MG63 (cell line): Measurements from ENCODE around the gene TBL2. TPM values are rescaled to one million over a fixed set of nuclear protein-coding genes. Genes with fewer than 3 reads are reported as not detected.
A peak's percentile ranks its signal among the peaks of the same experiment; 100 is the strongest.
"Not testable (repeated sequence)": the region's sequence is repeated elsewhere in the genome, so short reads cannot be mapped to it uniquely, and the experiment has no call there.

ENCODE experiments used
- DNase-seq: peaks from one replicate; pipeline ENCODE4 v3.0.0-alpha.2; 2020
- H3K27me3 ChIP-seq: fragments of 250-450 bp; sonication (Bioruptor Pico); 2 replicates; pipeline ENCODE4 v1.5.1; 2020; ENCODE audit warnings: mild to moderate bottlenecking, moderate library complexity
- H3K36me3 ChIP-seq: fragments of 250-450 bp; sonication (Bioruptor Pico); 2 replicates; pipeline ENCODE4 v1.5.1; 2020; ENCODE audit warnings: mild to moderate bottlenecking, moderate library complexity
- H3K4me3 ChIP-seq: fragments of 250-450 bp; sonication (Bioruptor Pico); 2 replicates; pipeline ENCODE4 v1.5.1; 2020; ENCODE audit warnings: mild to moderate bottlenecking, moderate library complexity
- H3K9me3 ChIP-seq: fragments of 250-450 bp; sonication (Bioruptor Pico); 2 replicates; pipeline ENCODE4 v1.5.1; 2020; ENCODE audit warnings: mild to moderate bottlenecking, moderate library complexity
- total RNA-seq: library from RNA; depleted of rRNA; stranded (reverse); fragments of >200 nt; shearing (Covaris generic); gene quantifications from 2 replicates; pipeline ENCODE4 v1.2.3, GENCODE V29; 2014; ENCODE audit warnings: low replicate concordance

TBL2 gene
- total RNA-seq, 1 experiment from 2014 or later: 68.6 TPM

GRCh38 chr7:73557397-73558257, 20.8 kb downstream of the TBL2 start, which contains the start of gene BCL7B:
TSS of gene BCL7B (minus strand) at chr7:73557690. CDS start at chr7:73557578, 112 bp downstream.
- Histone ChIP-seq H3K9me3 (no peaks in the 10 kb centered on the region), H3K27me3 (no peaks in the 10 kb centered on the region), H3K4me3 (peak within 1 kb of the TSS; percentile 70), H3K36me3 (peaks cover 2% of the 10 kb centered on the region; the same call in 1 of the 2 replicates)
- DNase-seq: peak; percentile 56

DNA sequence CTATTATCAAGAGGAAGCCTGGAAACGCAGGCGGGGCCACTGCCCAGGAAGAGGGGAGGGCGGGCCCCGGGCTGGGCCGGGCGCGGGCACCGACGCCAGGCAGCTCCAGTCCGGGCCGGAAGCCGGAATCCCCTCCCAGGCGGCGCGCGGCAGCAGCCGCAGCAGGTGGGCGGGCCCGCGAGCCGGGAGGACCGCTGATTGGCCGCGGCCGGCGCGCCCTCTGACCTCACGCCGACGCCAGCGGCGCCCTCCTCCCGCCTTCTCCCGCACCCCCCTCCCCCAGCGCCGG, 21.3 kb downstream of the TBL2 start:
- Histone ChIP-seq H3K9me3 (no peaks in the 10 kb centered on the region), H3K27me3 (no peaks in the 10 kb centered on the region), H3K36me3 (peaks cover 4% of the 10 kb centered on the region; the same call in 1 of the 2 replicates), H3K4me3 (peak overlapping the region; percentile 70)
- DNase-seq: peak; percentile 92

DNA sequence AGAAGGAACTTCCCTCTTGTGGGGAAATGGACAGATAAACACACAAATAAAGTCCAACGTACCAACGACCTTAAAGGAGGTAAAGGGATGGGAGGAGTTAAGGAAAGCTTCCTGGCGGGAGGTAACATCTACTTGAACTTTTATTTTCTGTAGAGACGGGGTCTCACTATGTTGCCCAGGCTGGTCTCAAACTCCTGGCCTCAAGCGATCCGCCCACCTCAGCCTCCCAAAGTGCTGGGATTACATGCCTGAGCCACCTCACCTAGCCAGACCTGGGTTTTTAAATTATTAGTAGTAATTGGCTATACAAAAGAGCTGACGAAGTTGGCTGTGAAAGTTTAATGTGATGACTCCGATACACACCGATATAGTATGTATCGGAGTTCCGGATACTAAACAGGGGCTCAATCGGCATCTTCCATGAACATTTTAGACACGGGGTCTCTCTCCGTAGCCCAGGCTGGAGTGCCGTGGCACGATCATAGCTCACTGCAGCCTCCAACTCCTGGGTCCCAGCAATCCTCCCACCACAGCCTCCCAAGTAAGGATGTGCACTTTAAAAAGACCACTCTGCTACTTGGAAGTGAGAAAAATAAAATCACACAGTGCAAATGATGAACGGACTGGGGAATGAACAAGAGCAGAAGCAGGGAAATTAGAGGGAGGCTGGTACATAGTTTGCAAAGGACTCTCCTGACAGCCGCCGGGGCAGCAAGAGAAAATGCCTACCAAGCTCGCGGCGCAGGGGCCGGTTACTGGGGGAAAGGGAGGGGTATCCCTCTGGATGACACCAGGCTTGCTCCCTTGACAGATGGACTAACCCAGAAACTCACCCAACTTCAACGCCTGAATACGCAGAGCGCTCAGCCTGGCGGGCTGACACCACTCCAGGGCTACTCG, 21.9 kb downstream of the TBL2 start:
- Histone ChIP-seq H3K27me3 (no peaks in the 10 kb centered on the region), H3K36me3 (peaks cover 6% of the 10 kb centered on the region; the same call in 1 of the 2 replicates), H3K4me3 (peak overlapping the region; percentile 70), H3K9me3 (no peaks in the 10 kb centered on the region)
- DNase-seq: no peak

DNA sequence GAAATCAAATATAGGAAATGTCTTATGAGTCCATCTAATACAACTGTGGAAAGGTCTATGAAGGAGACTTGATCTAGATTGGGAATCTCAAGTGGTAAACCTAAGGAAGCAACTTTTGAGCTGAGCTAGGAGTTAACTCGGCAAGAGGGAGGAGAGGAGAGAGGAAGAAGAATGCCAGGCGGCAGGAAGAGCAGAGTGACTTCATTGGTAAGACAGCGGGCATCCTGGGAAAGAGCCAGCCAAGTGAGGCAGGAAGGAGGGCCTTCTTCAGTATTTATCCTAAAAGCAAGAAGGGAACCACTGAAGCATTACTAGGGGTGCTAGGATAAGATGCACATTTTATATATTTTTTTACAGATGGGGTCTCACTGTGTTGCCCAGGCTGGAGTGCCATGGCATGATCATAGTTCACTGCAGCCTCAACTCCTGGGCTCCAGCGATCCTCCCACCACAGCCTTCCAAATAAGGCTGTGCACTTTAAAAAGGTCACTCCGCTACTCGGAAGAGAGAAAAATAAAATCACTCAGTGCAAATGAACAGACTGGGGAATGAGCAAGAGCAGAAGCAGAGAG, 22.9 kb downstream of the TBL2 start:
- Histone ChIP-seq H3K27me3 (no peaks in the 10 kb centered on the region), H3K36me3 (peaks cover 13% of the 10 kb centered on the region), H3K9me3 (no peaks in the 10 kb centered on the region), H3K4me3 (peak overlapping the region; percentile 70; the same call in 1 of the 2 replicates)
- DNase-seq: peak; percentile 46

DNA sequence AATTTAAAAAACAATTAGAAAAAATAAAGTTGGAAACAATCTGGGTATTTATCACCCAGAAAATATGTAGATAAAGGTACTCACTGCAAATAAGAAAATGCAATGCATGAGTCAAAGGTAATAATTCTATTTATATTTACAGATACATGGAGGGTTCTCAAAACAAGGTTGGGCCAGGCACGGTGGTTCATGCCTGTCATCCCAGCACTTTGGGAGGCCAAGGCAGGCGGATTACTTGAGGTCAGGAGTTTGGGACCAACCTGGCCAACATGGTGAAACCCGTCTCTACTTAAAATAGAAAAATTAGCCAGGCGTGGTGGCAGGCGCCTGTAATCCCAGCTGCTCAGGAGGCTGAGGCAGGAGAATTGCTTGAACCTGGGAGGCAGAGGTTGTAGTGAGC, 28.3 kb downstream of the TBL2 start:
- not testable (repeated sequence) for H3K27me3 ChIP-seq, H3K9me3 ChIP-seq, H3K4me3 ChIP-seq, DNase-seq
- peaks cover 22% of the 10 kb centered on the region for H3K36me3 ChIP-seq

DNA sequence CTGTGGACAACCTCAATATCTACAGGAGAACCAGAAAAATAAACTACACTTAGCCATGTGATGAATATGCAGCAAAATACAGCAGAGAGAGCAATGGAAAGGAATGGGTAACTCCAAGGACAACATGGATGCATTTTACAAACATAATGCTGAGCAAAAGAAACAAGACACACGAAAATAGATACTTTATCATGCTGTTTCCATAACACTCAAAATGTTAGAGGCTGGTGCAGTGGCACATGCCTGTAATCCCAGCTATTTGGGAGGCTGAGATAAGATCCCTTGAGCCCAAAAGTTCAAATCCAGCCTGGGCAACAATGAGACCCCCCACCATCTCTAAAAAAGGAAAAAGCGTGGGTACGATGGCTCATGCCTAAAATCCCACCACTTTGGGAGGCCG, 29.2 kb downstream of the TBL2 start:
- DNase-seq: no peak
- H3K4me3 ChIP-seq: no peak overlapping the region
- H3K9me3 ChIP-seq: no peaks in the 10 kb centered on the region
- H3K36me3 ChIP-seq: peaks cover 20% of the 10 kb centered on the region
- no peaks in the 10 kb centered on the region for H3K27me3 ChIP-seq

DNA sequence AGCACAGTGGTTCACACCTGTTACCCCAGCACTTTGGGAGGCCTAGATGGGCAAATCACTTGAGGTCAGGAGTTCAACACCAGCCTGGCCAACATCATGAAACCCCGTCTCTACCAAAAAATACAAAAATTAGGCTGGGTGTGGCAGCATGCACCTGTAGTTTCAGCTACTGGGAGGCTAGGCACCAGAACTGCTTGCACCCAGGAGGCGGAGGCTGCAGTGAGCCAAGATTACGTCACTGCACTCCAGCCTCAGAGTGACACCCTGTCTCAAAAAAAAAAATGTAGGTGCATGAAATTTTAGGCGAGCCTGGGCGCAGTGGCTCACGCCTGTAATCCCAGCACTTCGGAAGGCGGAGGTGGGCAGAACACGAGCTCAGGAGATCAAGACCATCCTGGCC, 30.5 kb downstream of the TBL2 start:
- H3K27me3 ChIP-seq: no peaks in the 10 kb centered on the region
- no peak overlapping the region for H3K4me3 ChIP-seq
- no peak for DNase-seq
- no peaks in the 10 kb centered on the region for H3K9me3 ChIP-seq
- H3K36me3 ChIP-seq: peaks cover 20% of the 10 kb centered on the region

DNA sequence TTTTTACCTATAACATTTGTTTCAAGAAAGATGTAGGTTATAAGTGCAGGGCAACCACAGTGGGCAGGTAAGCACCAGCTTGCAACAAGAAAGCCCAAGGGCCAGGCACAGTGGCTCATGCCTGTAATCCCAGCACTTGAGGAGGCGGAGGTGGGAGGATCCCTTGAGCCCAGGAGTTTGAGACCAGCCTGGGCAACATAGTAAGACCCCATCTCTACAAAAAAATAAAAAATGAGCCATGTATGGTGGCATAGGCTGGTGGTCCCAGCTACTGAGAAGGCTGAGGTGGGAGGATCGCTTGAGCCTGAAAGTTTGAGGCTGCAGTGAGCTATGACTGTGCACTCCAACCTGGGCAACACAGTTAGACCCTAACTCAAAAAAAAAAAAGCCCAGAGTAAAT, 33.7 kb downstream of the TBL2 start:
- H3K36me3 ChIP-seq: peaks cover 24% of the 10 kb centered on the region
- H3K9me3 ChIP-seq: no peaks in the 10 kb centered on the region
- H3K4me3 ChIP-seq: no peak overlapping the region
- DNase-seq: no peak
- H3K27me3 ChIP-seq: no peaks in the 10 kb centered on the region

DNA sequence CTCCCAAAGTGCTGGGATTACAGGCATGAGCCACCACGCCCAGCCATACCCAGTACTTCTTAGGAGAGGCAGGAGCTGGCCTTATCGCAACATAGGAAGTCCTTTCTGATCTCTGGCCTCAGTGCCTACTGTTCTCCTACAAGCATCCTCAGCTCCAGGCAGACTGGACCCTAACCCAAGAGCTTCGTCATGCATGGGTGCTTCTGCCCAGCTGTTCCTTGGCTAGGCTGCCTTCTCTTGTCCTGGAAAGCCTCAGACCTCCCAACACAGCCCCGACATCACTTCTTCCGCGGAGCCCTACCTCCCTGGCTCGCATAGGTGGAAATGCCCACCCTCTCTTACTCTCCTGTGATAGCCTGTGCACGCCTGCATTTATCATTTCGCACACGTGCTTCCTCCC, 36.7 kb downstream of the TBL2 start:
- Histone ChIP-seq H3K27me3 (no peaks in the 10 kb centered on the region), H3K9me3 (no peaks in the 10 kb centered on the region), H3K4me3 (no peak overlapping the region), H3K36me3 (peaks cover 18% of the 10 kb centered on the region)
- DNase-seq: no peak

DNA sequence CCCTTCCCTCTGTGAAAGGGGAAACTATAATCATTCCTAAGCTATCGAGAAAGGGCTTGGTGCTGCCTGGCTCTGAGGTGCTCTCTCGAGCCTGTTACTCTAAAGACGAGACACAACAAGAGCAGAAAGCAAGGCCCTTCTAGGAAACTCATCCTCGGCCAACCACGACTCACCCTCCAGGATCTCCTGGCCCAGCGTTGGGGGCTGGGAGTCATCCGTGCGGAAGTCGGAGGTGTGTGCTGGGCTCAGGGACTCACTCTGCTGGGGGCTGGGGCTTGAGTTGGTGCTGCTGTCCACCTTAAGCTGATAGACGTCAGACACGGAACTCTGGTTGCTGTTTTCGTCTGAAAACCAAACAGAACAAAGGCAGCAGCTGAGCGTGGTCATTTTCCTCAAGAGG, 38.7 kb downstream of the TBL2 start:
- peaks cover 15% of the 10 kb centered on the region for H3K36me3 ChIP-seq

DNA sequence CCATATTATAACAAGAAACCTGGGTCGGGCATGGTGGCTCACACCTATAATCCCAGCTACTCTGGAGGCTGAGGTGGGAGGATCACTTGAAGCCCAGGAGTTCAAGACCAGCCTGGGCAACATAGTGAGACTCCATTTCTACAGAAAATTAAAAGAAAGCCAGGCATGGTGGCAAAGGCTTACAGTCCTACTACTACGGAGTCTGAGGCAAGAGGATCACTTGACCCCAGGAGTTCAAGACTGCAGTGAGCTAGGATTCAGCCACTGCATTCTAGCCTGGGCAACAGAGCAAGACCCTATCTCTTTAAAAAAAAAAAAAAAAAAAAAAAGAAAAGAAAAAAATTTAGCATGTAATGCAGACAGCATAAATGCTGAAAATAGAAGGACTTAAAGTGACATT, 39.9 kb downstream of the TBL2 start:
- not testable (repeated sequence) for H3K27me3 ChIP-seq, H3K4me3 ChIP-seq, DNase-seq, H3K9me3 ChIP-seq
- H3K36me3 ChIP-seq: peaks cover 15% of the 10 kb centered on the region

More for the DNA sequence above, 38.7 kb downstream of the TBL2 start:
- DNase-seq: no peak
- Histone ChIP-seq H3K9me3 (no peaks in the 10 kb centered on the region), H3K27me3 (no peaks in the 10 kb centered on the region), H3K4me3 (no peak overlapping the region)

GRCh38 chr7:73537051-73537450, 41.3 kb downstream of the TBL2 start:
- Histone ChIP-seq H3K36me3 (peaks cover 10% of the 10 kb centered on the region), H3K9me3 (no peaks in the 10 kb centered on the region), H3K4me3 (no peak overlapping the region), H3K27me3 (no peaks in the 10 kb centered on the region)
- no peak for DNase-seq

GRCh38 chr7:73536479-73536878, 41.9 kb downstream of the TBL2 start:
- Histone ChIP-seq H3K27me3 (no peaks in the 10 kb centered on the region), H3K4me3 (no peak overlapping the region), H3K9me3 (no peaks in the 10 kb centered on the region), H3K36me3 (peaks cover 7% of the 10 kb centered on the region)
- no peak for DNase-seq

GRCh38 chr7:73535918-73536317, 42.5 kb downstream of the TBL2 start:
- not testable (repeated sequence) for H3K36me3 ChIP-seq, H3K27me3 ChIP-seq

GRCh38 chr7:73533742-73534141, 44.6 kb downstream of the TBL2 start:
- Histone ChIP-seq H3K27me3 (no peaks in the 10 kb centered on the region), H3K4me3 (no peak overlapping the region), H3K9me3 (no peaks in the 10 kb centered on the region), H3K36me3 (no peaks in the 10 kb centered on the region; the same call in none of the 2 replicates)
- DNase-seq: no peak

More at GRCh38 chr7:73535918-73536317, 42.5 kb downstream of the TBL2 start:
- H3K9me3 ChIP-seq, DNase-seq, H3K4me3 ChIP-seq: not testable (repeated sequence)

DNA sequence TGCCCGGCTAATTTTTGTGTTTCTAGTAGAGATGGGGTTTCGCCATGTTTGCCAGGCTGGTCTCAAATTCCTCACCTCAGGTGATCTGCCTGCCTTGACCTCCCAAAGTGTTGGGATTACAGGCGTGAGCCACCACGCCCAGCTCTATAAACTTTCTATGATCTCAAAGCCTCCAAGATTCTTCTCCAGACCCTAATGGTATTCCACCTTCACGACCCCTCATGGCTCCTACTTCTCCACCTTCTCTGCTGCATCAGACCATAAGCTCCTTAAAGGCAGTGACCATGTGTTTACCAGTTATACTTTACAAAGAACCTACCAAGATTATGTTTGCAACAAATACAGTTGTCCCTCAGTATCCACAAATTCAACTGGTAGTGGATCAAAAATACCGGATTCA, 46.2 kb downstream of the TBL2 start:
- H3K36me3 ChIP-seq: no peaks in the 10 kb centered on the region
- H3K27me3 ChIP-seq: no peaks in the 10 kb centered on the region
- H3K4me3 ChIP-seq: no peak overlapping the region
- DNase-seq: no peak
- H3K9me3 ChIP-seq: no peaks in the 10 kb centered on the region

GRCh38 chr7:73530800-73531199, 47.6 kb downstream of the TBL2 start:
- no peaks in the 10 kb centered on the region for H3K27me3 ChIP-seq
- no peaks in the 10 kb centered on the region for H3K36me3 ChIP-seq
- H3K9me3 ChIP-seq: no peaks in the 10 kb centered on the region
- no peak overlapping the region for H3K4me3 ChIP-seq
- DNase-seq: no peak
